Measurements from ENCODE around the gene REXO1. TPM values are rescaled to one million over a fixed set of nuclear protein-coding genes. Genes with fewer than 3 reads are reported as not detected.

Gene REXO1
- total RNA-seq, 2 donors from 2014 or later, result 41.4 to 46.5 TPM

- H3K36me3 Mint-ChIP-seq (ENCODE audit: insufficient read depth in 2 of 2), result peaks cover 0 to 1% of the 10 kb centered on the region in 2 donors
- peak overlapping the region; percentile 95 to 99 for H3K4me3 Mint-ChIP-seq
- peak overlapping the region; percentile 34 for H3K27ac Mint-ChIP-seq
- peaks cover 35% of the 10 kb centered on the region for H3K4me1 Mint-ChIP-seq (ENCODE audit: low read depth)
- ATAC-seq (replicated peaks in 1 of 2) (no peak), DNase-seq (no peak)
- H3K9me3 Mint-ChIP-seq, result no peaks in the 10 kb centered on the region
- H3K27me3 Mint-ChIP-seq (ENCODE audit: low read depth), result no peaks in the 10 kb centered on the region
Measured at GRCh38 chr19:1861599-1862031, 13.3 kb upstream of the REXO1 start.

GRCh38 chr19:1860821-1861598 is 12.7 kb upstream of the REXO1 start:
- H3K36me3 Mint-ChIP-seq (ENCODE audit: insufficient read depth in 2 of 2), result peaks cover 0 to 1% of the 10 kb centered on the region in 2 donors
- ATAC-seq (replicated peaks in 1 of 2), result no peak
- no peaks in the 10 kb centered on the region for H3K9me3 Mint-ChIP-seq
- H3K27ac Mint-ChIP-seq, result no peak overlapping the region
- H3K4me1 Mint-ChIP-seq (ENCODE audit: low read depth), result peaks cover 40% of the 10 kb centered on the region
- no peak for DNase-seq
- H3K4me3 Mint-ChIP-seq, result peak overlapping the region; percentile 95 to 99
- no peaks in the 10 kb centered on the region for H3K27me3 Mint-ChIP-seq (ENCODE audit: low read depth)

GRCh38 chr19:1860042-1860775 is 11.9 kb upstream of the REXO1 start:
- no peaks in the 10 kb centered on the region for H3K27me3 Mint-ChIP-seq (ENCODE audit: low read depth)
- peak overlapping the region; percentile 40 to 99 for H3K4me3 Mint-ChIP-seq
- H3K9me3 Mint-ChIP-seq, result no peaks in the 10 kb centered on the region
- peaks cover 45% of the 10 kb centered on the region for H3K4me1 Mint-ChIP-seq (ENCODE audit: low read depth)
- peaks cover 0 to 1% of the 10 kb centered on the region in 2 donors for H3K36me3 Mint-ChIP-seq (ENCODE audit: insufficient read depth in 2 of 2)
- no peak overlapping the region for H3K27ac Mint-ChIP-seq
- peak; percentile 52 to 60 for DNase-seq
- no peak for ATAC-seq (replicated peaks in 1 of 2)

- H3K4me3 Mint-ChIP-seq, result peak overlapping the region; percentile 40 to 99
- H3K27ac Mint-ChIP-seq, result no peak overlapping the region
- H3K27me3 Mint-ChIP-seq (ENCODE audit: low read depth), result no peaks in the 10 kb centered on the region
- ATAC-seq (replicated peaks in 1 of 2), result no peak
- DNase-seq, result no peak
- H3K9me3 Mint-ChIP-seq, result no peaks in the 10 kb centered on the region
- peaks cover 0 to 1% of the 10 kb centered on the region in 2 donors for H3K36me3 Mint-ChIP-seq (ENCODE audit: insufficient read depth in 2 of 2)
- H3K4me1 Mint-ChIP-seq (ENCODE audit: low read depth), result peaks cover 54% of the 10 kb centered on the region
Measured at GRCh38 chr19:1859331-1859781, 11.1 kb upstream of the REXO1 start.

DNA sequence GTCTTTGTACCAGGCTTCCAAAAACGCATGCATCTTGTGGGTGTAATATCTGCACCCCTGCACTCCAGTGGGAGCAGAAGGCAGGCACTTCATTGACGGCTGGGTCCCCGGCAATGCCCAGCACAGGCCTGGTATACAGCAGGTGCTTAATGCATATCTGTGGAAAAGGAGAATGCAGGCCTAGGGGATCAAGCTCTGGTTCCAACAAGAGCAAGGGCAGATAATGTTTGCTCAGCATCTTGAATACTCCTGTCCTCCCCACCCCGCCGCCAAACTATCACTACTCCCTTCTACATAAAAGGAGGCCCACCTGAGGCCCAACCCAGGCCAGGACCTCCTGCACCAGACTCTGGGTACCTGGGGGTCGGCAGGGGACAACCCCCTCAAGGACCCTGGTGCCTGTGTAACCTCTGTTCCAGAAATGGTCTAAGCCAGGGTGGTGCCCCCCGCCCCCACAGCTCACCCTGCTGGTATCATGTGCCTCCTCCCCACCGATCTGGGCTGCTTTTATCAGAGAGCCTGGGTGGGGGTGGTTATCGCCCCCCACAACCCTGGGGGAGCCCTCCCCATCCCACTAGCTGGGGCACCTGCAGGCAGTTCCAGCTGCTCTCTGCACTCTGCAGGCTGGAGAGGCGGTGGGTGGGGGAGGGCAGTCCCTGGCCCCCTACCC is 10.3 kb upstream of the REXO1 start:
- Mint-ChIP-seq H3K36me3 (ENCODE audit: insufficient read depth in 2 of 2) (peaks cover 0 to 1% of the 10 kb centered on the region in 2 donors), H3K27ac (peak overlapping the region; percentile 46), H3K4me1 (ENCODE audit: low read depth) (peaks cover 56% of the 10 kb centered on the region), H3K27me3 (ENCODE audit: low read depth) (no peaks in the 10 kb centered on the region), H3K4me3 (peak overlapping the region; percentile 29 to 56), H3K9me3 (no peaks in the 10 kb centered on the region)
- DNase-seq (no peak), ATAC-seq (replicated peaks in 1 of 2) (no peak)

DNA sequence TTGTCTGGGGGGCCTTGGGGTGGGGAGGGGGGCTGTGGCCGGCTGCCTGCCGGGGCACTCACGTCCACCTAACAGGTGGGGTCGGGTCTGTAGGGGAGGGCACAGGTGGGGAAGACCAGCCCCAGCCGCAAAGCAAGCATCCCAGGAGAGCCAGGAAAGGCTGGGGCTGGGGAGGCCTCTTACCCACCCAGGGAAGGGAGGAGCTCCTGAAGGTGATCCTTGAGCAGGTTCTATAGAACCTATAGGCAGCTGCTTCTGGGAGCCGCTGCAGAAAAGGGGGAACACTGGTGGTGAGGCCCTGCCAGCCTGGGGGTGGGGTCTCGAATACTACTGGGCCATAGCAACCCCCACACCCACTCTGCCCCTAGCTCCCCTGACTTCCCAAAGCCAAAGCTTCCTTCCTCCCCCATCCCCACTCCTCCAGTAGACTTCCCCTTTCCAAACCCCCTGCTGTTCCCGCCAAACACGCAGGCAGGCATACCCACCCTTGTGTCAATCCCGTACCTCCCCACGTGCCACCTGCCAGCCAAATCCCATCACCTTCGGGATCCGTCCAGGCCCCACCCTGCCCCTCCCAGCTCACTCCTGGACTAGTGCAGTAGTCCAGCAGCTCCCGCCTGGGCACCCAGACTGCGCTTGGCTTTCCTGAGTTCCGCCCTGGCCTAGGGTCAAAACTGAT is 9.5 kb upstream of the REXO1 start:
- peaks cover 62% of the 10 kb centered on the region for H3K4me1 Mint-ChIP-seq (ENCODE audit: low read depth)
- peak overlapping the region; percentile 46 for H3K27ac Mint-ChIP-seq
- DNase-seq (no peak), ATAC-seq (replicated peaks in 1 of 2) (no peak)
- H3K36me3 Mint-ChIP-seq (ENCODE audit: insufficient read depth in 2 of 2), result peaks cover 0 to 1% of the 10 kb centered on the region in 2 donors
- H3K27me3 Mint-ChIP-seq (ENCODE audit: low read depth), result no peaks in the 10 kb centered on the region
- peak overlapping the region; percentile 29 to 79 for H3K4me3 Mint-ChIP-seq
- H3K9me3 Mint-ChIP-seq, result no peaks in the 10 kb centered on the region

DNA sequence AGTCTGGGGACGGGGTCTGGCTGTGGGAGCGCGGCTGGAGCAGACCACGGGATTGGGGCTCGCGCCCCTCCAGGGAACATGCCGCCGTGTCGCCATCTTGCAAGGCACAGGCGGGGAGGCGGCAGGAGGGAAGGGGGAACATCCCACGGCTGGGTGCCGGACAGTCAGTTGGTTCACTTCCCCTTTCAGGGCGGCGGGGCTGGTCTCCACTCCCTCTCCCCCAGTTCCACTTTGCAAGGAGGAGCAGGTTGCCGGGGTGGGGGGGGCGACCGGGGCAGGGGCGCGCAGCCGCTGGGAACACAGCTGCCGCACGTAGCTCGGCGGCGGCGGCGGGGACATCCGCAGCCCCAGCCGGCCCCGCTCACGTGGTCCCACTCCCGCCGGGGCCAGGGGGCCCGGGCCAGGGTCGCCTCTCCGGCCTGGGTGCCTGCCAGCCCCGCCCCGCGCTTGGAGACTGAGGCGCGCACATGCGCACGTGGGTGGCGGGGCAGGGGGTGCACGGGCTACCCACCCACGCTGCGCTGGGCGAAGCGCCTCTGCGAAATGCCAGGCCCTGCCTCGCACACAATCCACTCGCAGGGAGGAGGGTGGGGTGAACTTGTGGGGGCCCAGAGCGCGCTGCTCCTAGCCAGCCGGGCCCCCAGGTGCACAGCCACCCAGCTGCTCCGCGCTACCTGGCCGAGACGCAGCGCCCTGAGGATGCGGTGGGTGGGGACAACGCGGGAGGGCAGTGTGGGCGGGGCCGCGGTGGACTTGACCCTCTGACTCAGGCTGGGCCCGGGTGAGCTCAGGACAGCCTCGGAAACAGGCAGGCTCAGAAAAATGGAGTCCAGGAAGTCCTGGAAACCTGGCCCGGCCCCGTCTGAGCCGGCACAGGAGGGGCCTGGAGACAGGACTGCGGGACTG is 8.7 kb upstream of the REXO1 start:
- ATAC-seq (replicated peaks in 1 of 2) (peak; percentile 25 to 41), DNase-seq (peak; percentile 69 to 73)
- Mint-ChIP-seq H3K9me3 (no peaks in the 10 kb centered on the region), H3K4me3 (peak overlapping the region; percentile 90 to 91), H3K4me1 (ENCODE audit: low read depth) (peaks cover 63% of the 10 kb centered on the region), H3K36me3 (ENCODE audit: insufficient read depth in 2 of 2) (no peaks in the 10 kb centered on the region), H3K27ac (no peak overlapping the region), H3K27me3 (ENCODE audit: low read depth) (no peaks in the 10 kb centered on the region)

DNA sequence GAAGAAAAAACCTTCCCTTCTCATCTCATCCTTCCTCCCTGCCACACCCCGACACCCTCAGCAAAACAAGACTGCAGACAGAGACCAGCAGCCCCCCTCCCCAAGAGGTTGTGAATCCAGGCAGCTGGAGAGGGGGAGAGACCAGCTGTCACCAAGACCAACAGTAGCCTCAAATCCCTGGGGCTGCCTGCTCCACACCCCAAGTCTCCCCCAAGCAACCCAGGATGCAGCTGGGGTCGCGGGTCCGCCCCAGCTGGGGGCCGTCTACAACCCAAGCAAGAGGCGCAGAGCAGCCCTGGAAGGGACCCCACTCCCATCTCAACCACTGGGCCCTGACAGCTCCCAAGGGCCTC is 8.0 kb upstream of the REXO1 start:
- no peaks in the 10 kb centered on the region for H3K9me3 Mint-ChIP-seq
- no peaks in the 10 kb centered on the region for H3K36me3 Mint-ChIP-seq (ENCODE audit: insufficient read depth in 2 of 2)
- DNase-seq (no peak), ATAC-seq (replicated peaks in 1 of 2) (no peak)
- peaks cover 57% of the 10 kb centered on the region for H3K4me1 Mint-ChIP-seq (ENCODE audit: low read depth)
- no peaks in the 10 kb centered on the region for H3K27me3 Mint-ChIP-seq (ENCODE audit: low read depth)
- peak overlapping the region; percentile 90 to 91 for H3K4me3 Mint-ChIP-seq
- peak overlapping the region; percentile 12 for H3K27ac Mint-ChIP-seq

DNA sequence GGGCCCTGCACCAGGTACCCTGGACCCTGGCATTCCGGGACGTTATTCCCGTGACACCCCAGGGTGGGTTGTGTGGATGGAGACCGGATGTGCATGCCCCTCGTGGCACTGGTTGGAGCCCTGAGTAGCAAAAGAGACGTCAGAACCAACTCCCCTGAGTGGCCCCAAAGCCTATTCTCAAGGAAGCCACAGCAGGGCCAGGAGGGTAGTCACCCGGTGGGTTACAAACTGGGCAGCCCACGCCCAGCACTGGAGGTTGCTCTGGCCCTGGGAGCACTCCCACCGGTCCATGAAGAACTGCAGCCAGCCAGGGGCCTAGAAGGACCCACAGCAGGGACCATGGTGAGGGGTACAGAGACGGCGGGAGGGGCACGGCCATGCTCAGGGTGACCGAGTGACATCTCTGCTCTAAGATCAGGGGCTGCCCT is 7.6 kb upstream of the REXO1 start:
- peak; percentile 33 to 41 for ATAC-seq (replicated peaks in 1 of 2)
- Mint-ChIP-seq H3K4me3 (peak overlapping the region; percentile 90 to 91), H3K36me3 (ENCODE audit: insufficient read depth in 2 of 2) (no peaks in the 10 kb centered on the region), H3K27me3 (ENCODE audit: low read depth) (no peaks in the 10 kb centered on the region), H3K9me3 (no peaks in the 10 kb centered on the region), H3K27ac (peak overlapping the region; percentile 80), H3K4me1 (ENCODE audit: low read depth) (peaks cover 55% of the 10 kb centered on the region)
- DNase-seq, result peak; percentile 53 to 54

DNA sequence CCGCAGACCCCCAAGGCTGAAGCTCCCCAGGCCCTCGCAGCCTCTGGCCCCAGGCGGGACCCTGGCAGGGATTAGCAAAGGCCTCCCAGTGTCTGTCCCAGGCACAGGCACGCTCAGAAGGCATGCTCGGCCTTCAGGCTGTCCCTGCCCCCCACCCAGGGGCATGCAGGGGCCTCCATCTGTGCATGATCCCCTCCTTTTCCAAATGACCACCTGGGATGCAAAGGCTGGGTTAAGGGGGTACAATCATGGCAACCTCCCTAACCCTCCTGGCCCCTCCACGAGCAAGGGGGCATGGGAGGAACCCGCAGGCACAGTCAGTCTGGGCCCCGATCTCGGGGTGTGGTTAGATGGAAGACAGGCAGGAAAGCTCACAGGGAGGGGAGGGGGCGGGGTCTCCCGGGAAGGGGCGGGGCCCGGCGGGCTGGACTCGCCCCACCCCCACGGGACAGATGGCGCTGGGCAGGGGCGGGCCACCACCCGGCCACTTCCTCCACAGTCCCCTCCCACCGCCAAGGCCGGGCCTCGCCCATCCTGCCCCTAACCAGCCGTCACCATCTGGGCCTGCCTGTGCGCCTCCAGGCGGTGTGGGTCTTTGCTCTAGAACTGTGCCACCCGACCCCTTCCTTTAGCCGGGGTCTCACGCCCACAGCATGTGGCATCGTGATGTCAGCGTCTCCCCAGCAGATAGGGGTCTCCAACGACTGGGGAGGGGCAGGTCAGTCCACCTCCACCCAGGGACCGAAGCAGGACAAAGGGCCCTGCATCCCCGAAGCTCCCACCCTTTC is 7.0 kb upstream of the REXO1 start:
- Mint-ChIP-seq H3K27me3 (ENCODE audit: low read depth) (no peaks in the 10 kb centered on the region), H3K9me3 (no peaks in the 10 kb centered on the region), H3K36me3 (ENCODE audit: insufficient read depth in 2 of 2) (no peaks in the 10 kb centered on the region), H3K4me3 (peak overlapping the region; percentile 90 to 91), H3K27ac (peak overlapping the region; percentile 65), H3K4me1 (ENCODE audit: low read depth) (peaks cover 59% of the 10 kb centered on the region)
- peak; percentile 91 to 92 for DNase-seq
- peak; percentile 82 to 83 for ATAC-seq (replicated peaks in 1 of 2)

GRCh38 chr19:1854542-1855039 is 6.3 kb upstream of the REXO1 start:
- H3K4me3 Mint-ChIP-seq, result peak overlapping the region; percentile 90 to 91
- H3K9me3 Mint-ChIP-seq, result no peaks in the 10 kb centered on the region
- ATAC-seq (replicated peaks in 1 of 2) (no peak), DNase-seq (no peak)
- no peaks in the 10 kb centered on the region for H3K36me3 Mint-ChIP-seq (ENCODE audit: insufficient read depth in 2 of 2)
- H3K4me1 Mint-ChIP-seq (ENCODE audit: low read depth), result peaks cover 63% of the 10 kb centered on the region
- peak overlapping the region; percentile 65 for H3K27ac Mint-ChIP-seq
- H3K27me3 Mint-ChIP-seq (ENCODE audit: low read depth), result no peaks in the 10 kb centered on the region
